GM19463 (cell line): Measurements from ENCODE around the gene PANK1.
"Not testable (repeated sequence)": the region's sequence is repeated elsewhere in the genome, so short reads cannot be mapped to it uniquely, and the experiment has no call there.

Experiments used
- ATAC-seq: cut with Tn5 transposase; IDR thresholded peaks from one replicate; pipeline ENCODE4 v1.9.1; 2021; ENCODE audit warnings: mild to moderate bottlenecking, moderate library complexity; ENCODE audit not compliant: unreplicated experiment

The PANK1 gene

GRCh38 chr10:89576022-89576421 is 69.0 kb downstream of the PANK1 start:
- no peak for ATAC-seq

- no peak for ATAC-seq
These were observed 70.0 kb downstream of the PANK1 start for GRCh38 chr10:89575031-89575430.

GRCh38 chr10:89574368-89574767 is 70.7 kb downstream of the PANK1 start:
- ATAC-seq = no peak

GRCh38 chr10:89567576-89568245 is 77.3 kb downstream of the PANK1 start:
- ATAC-seq = no peak

GRCh38 chr10:89566992-89567391 is 78.0 kb downstream of the PANK1 start:
- no peak for ATAC-seq

GRCh38 chr10:89566095-89566950 is 78.7 kb downstream of the PANK1 start:
- no peak for ATAC-seq

GRCh38 chr10:89565180-89565579 is 79.9 kb downstream of the PANK1 start:
- no peak for ATAC-seq

GRCh38 chr10:89563861-89564478 is 81.1 kb downstream of the PANK1 start:
- no peak for ATAC-seq

GRCh38 chr10:89563311-89563710 is 81.7 kb downstream of the PANK1 start:
- ATAC-seq = no peak

- no peak for ATAC-seq
These were observed 88.4 kb downstream of the PANK1 start for GRCh38 chr10:89556600-89556999.

GRCh38 chr10:89555688-89556445 is 89.2 kb downstream of the PANK1 start:
- no peak for ATAC-seq

GRCh38 chr10:89554433-89554832 is 90.6 kb downstream of the PANK1 start:
- no peak for ATAC-seq

- ATAC-seq = no peak
These were observed 91.8 kb downstream of the PANK1 start for GRCh38 chr10:89553064-89553734.

GRCh38 chr10:89552213-89552612 is 92.8 kb downstream of the PANK1 start:
- no peak for ATAC-seq

- ATAC-seq = no peak
These were observed 94.5 kb downstream of the PANK1 start for GRCh38 chr10:89550509-89550908.

- no peak for ATAC-seq
These were observed 95.5 kb downstream of the PANK1 start for GRCh38 chr10:89549510-89549909.

GRCh38 chr10:89548673-89549072 is 96.4 kb downstream of the PANK1 start:
- ATAC-seq = no peak

- ATAC-seq = no peak
These were observed 97.1 kb downstream of the PANK1 start for GRCh38 chr10:89547853-89548513.

GRCh38 chr10:89546651-89547050 is 98.4 kb downstream of the PANK1 start:
- ATAC-seq = not testable (repeated sequence)

GRCh38 chr10:89543841-89544240 is 101.2 kb downstream of the PANK1 start:
- ATAC-seq = no peak
